Ovary (tissue), 3 donors: Measurements from ENCODE around the gene DICER1.

Experiments
- CTCF ChIP-seq, 3 donors: fragments of 450-650 bp in 2 of 3; fragments of 200-600 bp in 1 of 3; IDR thresholded peaks; one replicate each; pipeline versions ENCODE4 v1.5.1 to v1.8.0; 2016 to 2022; ENCODE audit warnings: antibody characterized with exemption in 3 of 3, mild to moderate bottlenecking in 1 of 3
- EP300 ChIP-seq: sonication (generic); formaldehyde crosslinking; IDR thresholded peaks from one replicate; pipeline ENCODE4 v1.6.1; 2017; ENCODE audit warnings: antibody characterized with exemption
- POLR2A ChIP-seq: fragments of 450-650 bp; IDR thresholded peaks from one replicate; pipeline ENCODE4 v1.6.1; 2017; ENCODE audit warnings: antibody characterized with exemption, mild to moderate bottlenecking, moderate library complexity
- donor health status: DM: no; HTN: no; CAD: no.

- TF ChIP-seq CTCF (IDR thresholded peaks at IDR 0.05): no peak
- no peak for TF ChIP-seq POLR2A
- no peak for TF ChIP-seq EP300
Observed at GRCh38 chr14:95075789-95076188, 81.5 kb downstream of the DICER1 start.
